Ectodermal cell (in vitro differentiated cells): ENCODE measurements around the gene FBXL3.
"Not testable (repeated sequence)": the region's sequence is repeated elsewhere in the genome, so short reads cannot be mapped to it uniquely, and the experiment has no call there.

Experiments
- H3K27ac ChIP-seq: 2 replicates; pipeline ENCODE4 v1.7.0; 2013; ENCODE audit warnings: mild to moderate bottlenecking, low read depth, low read length; ENCODE audit not compliant: insufficient read depth, poor library complexity, severe bottlenecking
- H3K27me3 ChIP-seq: 2 replicates; pipeline ENCODE4 v1.7.0; 2013; ENCODE audit warnings: mild to moderate bottlenecking, low read length; ENCODE audit not compliant: insufficient read depth, control insufficient read depth, poor library complexity, severe bottlenecking
- H3K36me3 ChIP-seq: one replicate; pipeline ENCODE4 v1.7.0; 2013; ENCODE audit warnings: low read length; ENCODE audit not compliant: control insufficient read depth, insufficient read depth
- H3K4me1 ChIP-seq: one replicate; pipeline ENCODE4 v1.7.0; 2013; ENCODE audit warnings: low read length; ENCODE audit not compliant: control insufficient read depth, insufficient read depth
- H3K4me3 ChIP-seq: 2 replicates; pipeline ENCODE4 v1.7.0; 2013; ENCODE audit warnings: low read depth, low read length, control low read depth; ENCODE audit not compliant: insufficient read depth
- H3K9me3 ChIP-seq: 2 replicates; pipeline ENCODE4 v1.7.0; 2013; ENCODE audit warnings: mild to moderate bottlenecking, low read length, moderate library complexity; ENCODE audit not compliant: control insufficient read depth
- WGBS, 2 experiments: methylation state at CpG; one replicate each; pipeline ENCODE4 v1.1.7; 2013; ENCODE audit warnings: missing lambda C conversion rate in 2 of 2; 5-methylcytosine and 5-hydroxymethylcytosine counted together

Gene FBXL3

GRCh38 chr13:77009011-77009410 lies 17.9 kb downstream of the FBXL3 start:
- Histone ChIP-seq H3K27ac (no peak overlapping the region), H3K36me3 (peaks cover 25% of the 10 kb centered on the region)
- 98 to 99% methylated on average over 2 of the region's 2 CpGs for WGBS, 2 experiments

GRCh38 chr13:77008337-77008736 lies 18.6 kb downstream of the FBXL3 start:
- not testable (repeated sequence) for H3K27me3 ChIP-seq, H3K9me3 ChIP-seq, H3K4me1 ChIP-seq, H3K4me3 ChIP-seq, H3K27ac ChIP-seq
- 86 to 96% methylated on average over 4 of the region's 4 CpGs for WGBS, 2 experiments
- H3K36me3 ChIP-seq = peaks cover 19% of the 10 kb centered on the region

More at GRCh38 chr13:77009011-77009410, 17.9 kb downstream of the FBXL3 start:
- H3K27me3 ChIP-seq = no peaks in the 10 kb centered on the region
- no peak overlapping the region for H3K4me3 ChIP-seq
- H3K9me3 ChIP-seq = no peaks in the 10 kb centered on the region
- no peaks in the 10 kb centered on the region for H3K4me1 ChIP-seq

GRCh38 chr13:77002590-77003190 lies 24.3 kb downstream of the FBXL3 start:
- WGBS, 2 experiments = 79 to 80% methylated on average over 7 of the region's 7 CpGs
- H3K36me3 ChIP-seq = peaks cover 4% of the 10 kb centered on the region
- H3K4me1 ChIP-seq = no peaks in the 10 kb centered on the region
- no peak overlapping the region for H3K4me3 ChIP-seq
- H3K27me3 ChIP-seq = no peaks in the 10 kb centered on the region
- no peak overlapping the region for H3K27ac ChIP-seq
- no peaks in the 10 kb centered on the region for H3K9me3 ChIP-seq

GRCh38 chr13:77001963-77002587 lies 24.9 kb downstream of the FBXL3 start:
- WGBS, 2 experiments = 86 to 94% methylated on average over 3 to 4 of the region's 4 CpGs
- Histone ChIP-seq H3K4me1 (no peaks in the 10 kb centered on the region), H3K9me3 (no peaks in the 10 kb centered on the region), H3K4me3 (no peak overlapping the region), H3K27ac (no peak overlapping the region), H3K27me3 (no peaks in the 10 kb centered on the region), H3K36me3 (peaks cover 4% of the 10 kb centered on the region)

GRCh38 chr13:77001540-77001939 lies 25.4 kb downstream of the FBXL3 start:
- Histone ChIP-seq H3K4me3 (no peak overlapping the region), H3K36me3 (peaks cover 9% of the 10 kb centered on the region), H3K27me3 (no peaks in the 10 kb centered on the region), H3K27ac (no peak overlapping the region), H3K9me3 (no peaks in the 10 kb centered on the region), H3K4me1 (no peaks in the 10 kb centered on the region)
- WGBS, 2 experiments = 89 to 93% methylated on average over 4 of the region's 4 CpGs

GRCh38 chr13:77000475-77000874 lies 26.5 kb downstream of the FBXL3 start:
- Histone ChIP-seq H3K4me1 (no peaks in the 10 kb centered on the region), H3K27me3 (no peaks in the 10 kb centered on the region), H3K27ac (no peak overlapping the region), H3K4me3 (no peak overlapping the region), H3K9me3 (no peaks in the 10 kb centered on the region), H3K36me3 (peaks cover 11% of the 10 kb centered on the region)
- WGBS, 2 experiments = 87 to 100% methylated on average over 1 of the region's 1 CpG

GRCh38 chr13:76994281-76994680 lies 32.7 kb downstream of the FBXL3 start:
- Histone ChIP-seq H3K4me3 (no peak overlapping the region), H3K27ac (no peak overlapping the region), H3K27me3 (peaks cover 8% of the 10 kb centered on the region), H3K4me1 (peaks cover 6% of the 10 kb centered on the region), H3K9me3 (no peaks in the 10 kb centered on the region), H3K36me3 (peaks cover 10% of the 10 kb centered on the region)
- WGBS, 2 experiments = 92 to 95% methylated on average over 2 of the region's 3 CpGs

- peaks cover 7% of the 10 kb centered on the region for H3K36me3 ChIP-seq
Measured at GRCh38 chr13:76993473-76993872, 33.5 kb downstream of the FBXL3 start.

DNA sequence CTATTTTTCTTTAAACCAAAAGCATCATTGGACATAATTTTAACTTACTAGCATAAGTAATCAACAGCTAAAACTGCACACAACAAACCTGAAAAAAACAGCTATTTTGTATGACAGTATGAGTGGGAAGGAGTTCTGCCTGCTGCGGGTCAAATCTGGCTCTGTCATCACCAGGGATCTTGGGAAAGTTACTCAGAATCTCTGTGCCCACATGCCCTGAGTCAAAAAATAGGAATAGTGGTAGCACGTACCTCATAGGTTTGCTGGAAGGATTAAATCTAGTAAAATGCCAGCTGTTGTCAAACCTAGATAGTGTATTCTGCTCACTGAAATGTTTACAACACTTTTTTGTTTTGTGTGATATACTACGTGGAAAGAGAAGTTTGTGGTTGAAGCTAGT lies 33.9 kb downstream of the FBXL3 start:
- Histone ChIP-seq H3K27ac (no peak overlapping the region), H3K9me3 (no peaks in the 10 kb centered on the region), H3K27me3 (peaks cover 8% of the 10 kb centered on the region), H3K4me1 (peaks cover 6% of the 10 kb centered on the region), H3K4me3 (peak overlapping the region; percentile 83), H3K36me3 (peaks cover 7% of the 10 kb centered on the region)
- 70 to 73% methylated on average over 3 of the region's 3 CpGs for WGBS, 2 experiments

More at GRCh38 chr13:76993473-76993872, 33.5 kb downstream of the FBXL3 start:
- 91 to 98% methylated on average over 3 of the region's 5 CpGs for WGBS, 2 experiments
- Histone ChIP-seq H3K27me3 (peaks cover 8% of the 10 kb centered on the region), H3K4me1 (peaks cover 6% of the 10 kb centered on the region), H3K4me3 (no peak overlapping the region), H3K9me3 (no peaks in the 10 kb centered on the region), H3K27ac (no peak overlapping the region)

DNA sequence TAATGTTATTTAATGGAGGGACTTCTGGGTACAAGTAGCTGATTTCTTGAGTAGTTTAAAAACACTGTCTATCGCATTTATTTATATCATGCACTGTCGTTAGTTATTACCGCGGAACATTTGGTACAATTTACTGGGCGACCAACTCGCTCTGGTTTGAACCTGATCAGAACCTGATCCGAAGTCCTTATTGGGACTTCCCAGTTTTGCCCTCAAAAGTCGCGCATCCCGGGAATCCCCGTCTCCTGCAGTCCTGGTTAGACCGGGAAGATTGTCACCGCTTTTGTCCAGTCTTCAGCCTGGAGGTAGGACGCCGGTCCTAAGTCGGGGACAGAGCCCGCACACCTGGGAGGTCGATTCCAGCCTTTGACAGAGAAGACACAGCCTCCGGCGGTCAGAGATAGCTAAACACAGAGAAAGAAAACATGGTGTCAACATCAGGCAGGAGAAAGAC lies 34.4 kb downstream of the FBXL3 start:
- Histone ChIP-seq H3K9me3 (no peaks in the 10 kb centered on the region), H3K27ac (peak overlapping the region; percentile 61), H3K27me3 (peaks cover 8% of the 10 kb centered on the region), H3K36me3 (peaks cover 7% of the 10 kb centered on the region), H3K4me3 (peak overlapping the region; percentile 83), H3K4me1 (peaks cover 6% of the 10 kb centered on the region)
- 0 to 1% methylated on average over 20 of the region's 20 CpGs for WGBS, 2 experiments
